GM20431 (cell line): ENCODE measurements around the gene RIN3.

Source experiments
- in situ Hi-C: fragments of 300-500 bp; cut with MseI, MboI; formaldehyde crosslinking; loops from one replicate; pipeline ENCODE4 v1.15.0; 2020; ENCODE audit warnings: low sequenced_read_pairs; ENCODE audit not compliant: unreplicated experiment

RIN3 gene

GRCh38 chr14:92482621-92483319 is 30.8 kb upstream of the RIN3 start:
- in situ Hi-C loops: no loop called here

GRCh38 chr14:92484132-92484823 is 29.3 kb upstream of the RIN3 start:
- in situ Hi-C loops: no loop called here

GRCh38 chr14:92486881-92487280 is 26.7 kb upstream of the RIN3 start:
- in situ Hi-C loops: no loop called here

GRCh38 chr14:92487513-92488133 is 26.0 kb upstream of the RIN3 start:
- in situ Hi-C loops: no loop called here

- in situ Hi-C loops: no loop called here
Observed at GRCh38 chr14:92489394-92490238, 24.0 kb upstream of the RIN3 start.

- in situ Hi-C loops: no loop called here
Observed at GRCh38 chr14:92490239-92490959, 23.2 kb upstream of the RIN3 start.

- in situ Hi-C loops: no loop called here
Observed at GRCh38 chr14:92491782-92492181, 21.8 kb upstream of the RIN3 start.

- in situ Hi-C loops: no loop called here
Observed at GRCh38 chr14:92492258-92492657, 21.3 kb upstream of the RIN3 start.

GRCh38 chr14:92493024-92493423 is 20.6 kb upstream of the RIN3 start:
- in situ Hi-C loops: no loop called here

- in situ Hi-C loops: no loop called here
Observed at GRCh38 chr14:92493492-92493891, 20.1 kb upstream of the RIN3 start.

GRCh38 chr14:92494512-92494911 is 19.1 kb upstream of the RIN3 start:
- in situ Hi-C loops: no loop called here

GRCh38 chr14:92495027-92495426 is 18.6 kb upstream of the RIN3 start:
- in situ Hi-C loops: no loop called here

GRCh38 chr14:92496191-92496857 is 17.3 kb upstream of the RIN3 start:
- in situ Hi-C loops: no loop called here

- in situ Hi-C loops: no loop called here
Observed at GRCh38 chr14:92497391-92497790, 16.2 kb upstream of the RIN3 start.

GRCh38 chr14:92499234-92499633 is 14.3 kb upstream of the RIN3 start:
- in situ Hi-C loops: no loop called here

- in situ Hi-C loops: no loop called here
Observed at GRCh38 chr14:92500491-92500941, 13.1 kb upstream of the RIN3 start.

- in situ Hi-C loops: no loop called here
Observed at GRCh38 chr14:92501891-92502351, 11.7 kb upstream of the RIN3 start.

GRCh38 chr14:92502541-92503286 is 10.9 kb upstream of the RIN3 start:
- in situ Hi-C loops: no loop called here
